WTC11 (cell line): ENCODE results near the gene ISOC2. TPM values are rescaled to one million over a fixed set of nuclear protein-coding genes. Genes with fewer than 3 reads are reported as not detected.

Source experiments
- ATAC-seq: fragments of 200-7000 bp; cut with Tn5 transposase; 2 replicates; pipeline ENCODE4 v1.10.0; 2021; ENCODE audit warnings: mild to moderate bottlenecking, moderate library complexity
- CTCF ChIA-PET: fragments of 300-600 bp; sonication (Branson Sonifier 250); formaldehyde crosslinking; loops from one replicate; lab custom pipeline; 2021; ENCODE audit warnings: antibody characterized with exemption; lab: Charles Lee
- POLR2A ChIA-PET: fragments of 350-600 bp; sonication (Branson Sonifier 250); formaldehyde crosslinking; loops from one replicate; lab custom pipeline; 2021; ENCODE audit warnings: antibody characterized with exemption; lab: Charles Lee
- DNase-seq: peaks from one replicate; pipeline ENCODE4 v3.0.0; 2021; ENCODE audit warnings: low spot score
- H3K27ac Mint-ChIP-seq: 2 replicates; pipeline ENCODE4 v1.8.0; 2021; ENCODE audit warnings: mixed read lengths
- H3K27me3 Mint-ChIP-seq: 2 replicates; pipeline ENCODE4 v1.8.0; 2021; ENCODE audit warnings: low read depth, mild to moderate bottlenecking, moderate library complexity, mixed read lengths
- H3K36me3 Mint-ChIP-seq: 2 replicates; pipeline ENCODE4 v1.8.0; 2021; ENCODE audit warnings: mixed read lengths
- H3K4me1 Mint-ChIP-seq: 2 replicates; pipeline ENCODE4 v1.8.0; 2022; ENCODE audit warnings: mixed read lengths
- H3K4me3 Mint-ChIP-seq: 2 replicates; pipeline ENCODE4 v1.8.0; 2021; ENCODE audit warnings: mild to moderate bottlenecking, moderate library complexity, mixed read lengths
- H3K9me3 Mint-ChIP-seq: 2 replicates; pipeline ENCODE4 v1.8.0; 2021; ENCODE audit warnings: mixed read lengths
- ELF4 ChIP-seq: sonication (generic); formaldehyde crosslinking; IDR thresholded peaks from 2 replicates; pipeline ENCODE4 v1.8.1; 2022; ENCODE audit warnings: low read depth, mild to moderate bottlenecking, moderate library complexity, missing genetic modification reagents
- ESRRA ChIP-seq: sonication (generic); formaldehyde crosslinking; IDR thresholded peaks from 2 replicates; pipeline ENCODE4 v1.8.1; 2022; ENCODE audit warnings: mild to moderate bottlenecking, missing genetic modification reagents, borderline replicate concordance
- ETV6 ChIP-seq: sonication (generic); formaldehyde crosslinking; IDR thresholded peaks from 2 replicates; pipeline ENCODE4 v1.8.1; 2022; ENCODE audit warnings: mild to moderate bottlenecking, missing genetic modification reagents
- KAT7 ChIP-seq: sonication (generic); formaldehyde crosslinking; IDR thresholded peaks from 2 replicates; pipeline ENCODE4 v1.8.1; 2023; ENCODE audit warnings: missing genetic modification reagents, mild to moderate bottlenecking, borderline replicate concordance
- MXD4 ChIP-seq: fragments of 250-450 bp; sonication (Bioruptor Pico); IDR thresholded peaks from 2 replicates; pipeline ENCODE4 v1.8.0; 2021; ENCODE audit warnings: mild to moderate bottlenecking, moderate library complexity, borderline replicate concordance
- NFE2L1 ChIP-seq: sonication (generic); formaldehyde crosslinking; IDR thresholded peaks from 2 replicates; pipeline ENCODE4 v1.8.1; 2023; ENCODE audit warnings: missing genetic modification reagents
- SMAD4 ChIP-seq: sonication (generic); formaldehyde crosslinking; IDR thresholded peaks from 2 replicates; pipeline ENCODE4 v1.8.0; 2022; ENCODE audit warnings: mild to moderate bottlenecking, missing genetic modification reagents
- ZNF219 ChIP-seq: sonication (generic); formaldehyde crosslinking; IDR thresholded peaks from 2 replicates; pipeline ENCODE4 v1.8.0; 2023; ENCODE audit warnings: missing genetic modification reagents, mild to moderate bottlenecking, borderline replicate concordance
- ZNF232 ChIP-seq: sonication (generic); formaldehyde crosslinking; IDR thresholded peaks from 2 replicates; pipeline ENCODE4 v1.8.0; 2022; ENCODE audit warnings: mild to moderate bottlenecking, missing genetic modification reagents
- ZNF423 ChIP-seq: fragments of 250-450 bp; sonication (Bioruptor Pico); IDR thresholded peaks from 2 replicates; pipeline ENCODE4 v2.1.2; 2022; ENCODE audit warnings: mild to moderate bottlenecking, moderate library complexity
- total RNA-seq: library from RNA; stranded (reverse); gene quantifications from 3 replicates; pipeline ENCODE4 v1.2.3, GENCODE V29; 2021
- TF ChIP-seq, protein P1 (sequence below): fragments of 250-450 bp; sonication (Bioruptor Pico); conservative IDR thresholded peaks from 2 replicates; pipeline ENCODE4 v1.9.0; 2021; ENCODE audit warnings: mild to moderate bottlenecking
- TF ChIP-seq, protein P2 (sequence below): fragments of 250-450 bp; sonication (Bioruptor Pico); IDR thresholded peaks from 2 replicates; pipeline ENCODE4 v1.9.0; 2021; ENCODE audit warnings: mild to moderate bottlenecking
- TF ChIP-seq, protein P3 (sequence below): fragments of 250-450 bp; sonication (Bioruptor Pico); IDR thresholded peaks from 2 replicates; pipeline ENCODE4 v1.8.0; 2021; ENCODE audit warnings: mild to moderate bottlenecking
- TF ChIP-seq, protein P4 (sequence below): fragments of 250-450 bp; sonication (Bioruptor Pico); IDR thresholded peaks from 2 replicates; pipeline ENCODE4 v1.9.0; 2021; ENCODE audit warnings: mild to moderate bottlenecking, borderline replicate concordance
- TF ChIP-seq, protein P5 (sequence below): sonication (generic); formaldehyde crosslinking; IDR thresholded peaks from 2 replicates; pipeline ENCODE4 v1.8.1; 2022; ENCODE audit warnings: mild to moderate bottlenecking, missing genetic modification reagents, moderate library complexity, borderline replicate concordance
- TF ChIP-seq, protein P6 (sequence below): sonication (generic); formaldehyde crosslinking; IDR thresholded peaks from 2 replicates; pipeline ENCODE4 v1.8.0; 2023; ENCODE audit warnings: missing genetic modification reagents, mild to moderate bottlenecking, borderline replicate concordance
- TF ChIP-seq, protein P7 (sequence below): sonication (generic); formaldehyde crosslinking; IDR thresholded peaks from 2 replicates; pipeline ENCODE4 v1.8.0; 2022; ENCODE audit warnings: missing genetic modification reagents

Gene ISOC2
- total RNA-seq, 1 experiment from 2014 or later = 96.3 TPM

DNA sequence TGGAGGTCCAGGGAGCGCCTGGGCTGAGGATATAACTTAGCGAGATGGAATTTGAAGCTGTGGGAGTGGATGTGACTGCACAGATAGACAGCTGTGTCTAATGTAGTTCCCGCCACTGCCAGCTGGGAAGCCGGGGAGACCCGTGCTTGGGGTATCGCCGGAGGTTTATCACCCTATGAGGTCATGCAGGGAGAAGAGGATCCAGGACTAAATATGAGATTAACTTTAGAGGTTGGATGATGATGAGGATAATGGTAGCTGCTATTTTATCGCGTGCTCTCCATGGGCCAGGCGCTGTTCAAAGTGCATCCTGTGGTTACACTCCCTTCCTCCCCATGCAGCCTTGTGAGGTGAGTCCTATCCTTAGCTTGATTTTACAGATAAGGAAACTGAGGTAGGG, 46.7 kb upstream of the ISOC2 start:
- DNase-seq (no peak), ATAC-seq (no peak)
- H3K4me1 Mint-ChIP-seq = no peaks in the 10 kb centered on the region
- ChIA-PET POLR2A (no interaction called here), CTCF (interaction anchor here (0.5 to 1.6 kb wide), 4 partner anchors 26 to 123 kb away, joined by 4 to 10 read pairs (median 4); partner anchors contain the start of gene ISOC2)
- no peak overlapping the region for H3K27ac Mint-ChIP-seq
- H3K9me3 Mint-ChIP-seq = peaks cover 13% of the 10 kb centered on the region
- H3K36me3 Mint-ChIP-seq = peaks cover 6% of the 10 kb centered on the region
- TF ChIP-seq ZNF219 (CRISPR knock-in tag) (no peak), NFE2L1 (CRISPR knock-in tag) (no peak), SMAD4 (CRISPR knock-in tag) (no peak), ETV6 (no peak), MXD4 (no peak), KAT7 (CRISPR knock-in tag) (no peak)
- TF ChIP-seq, protein P1, sequence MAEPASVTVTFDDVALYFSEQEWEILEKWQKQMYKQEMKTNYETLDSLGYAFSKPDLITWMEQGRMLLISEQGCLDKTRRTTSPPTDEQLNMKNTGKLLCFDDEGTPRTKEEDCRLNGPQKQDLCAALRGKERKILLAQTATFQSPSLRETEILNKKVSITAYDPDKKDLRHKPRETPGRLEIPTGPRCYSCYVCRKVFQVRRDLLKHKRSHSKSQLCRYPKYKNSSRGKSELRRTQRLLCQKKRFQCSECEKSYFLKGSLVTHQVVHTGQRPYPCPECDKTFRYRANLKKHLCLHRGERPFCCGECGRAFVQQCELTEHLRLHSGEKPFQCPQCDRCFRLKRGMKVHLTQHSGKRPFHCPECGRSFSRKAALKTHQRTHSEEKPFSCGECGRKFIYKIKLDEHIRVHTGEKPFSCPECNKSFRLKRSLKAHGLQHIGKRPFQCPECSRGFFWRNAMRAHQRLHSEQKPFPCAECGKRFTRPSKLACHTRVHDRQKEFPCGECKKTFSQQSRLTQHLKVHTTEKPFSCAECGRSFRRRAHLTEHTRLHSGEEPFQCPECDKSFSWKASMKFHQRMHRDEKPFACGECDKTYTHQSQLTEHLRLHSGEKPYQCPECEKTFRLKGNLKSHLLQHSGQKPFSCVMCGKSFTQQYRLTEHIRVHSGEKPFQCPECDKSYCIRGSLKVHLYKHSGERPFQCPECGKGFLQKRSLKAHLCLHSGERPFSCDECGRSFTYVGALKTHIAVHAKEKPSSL (CRISPR knock-in tag) = no peak
- TF ChIP-seq, protein P2, sequence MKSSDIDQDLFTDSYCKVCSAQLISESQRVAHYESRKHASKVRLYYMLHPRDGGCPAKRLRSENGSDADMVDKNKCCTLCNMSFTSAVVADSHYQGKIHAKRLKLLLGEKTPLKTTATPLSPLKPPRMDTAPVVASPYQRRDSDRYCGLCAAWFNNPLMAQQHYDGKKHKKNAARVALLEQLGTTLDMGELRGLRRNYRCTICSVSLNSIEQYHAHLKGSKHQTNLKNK (CRISPR knock-in tag) = no peak
- TF ChIP-seq, protein P3, sequence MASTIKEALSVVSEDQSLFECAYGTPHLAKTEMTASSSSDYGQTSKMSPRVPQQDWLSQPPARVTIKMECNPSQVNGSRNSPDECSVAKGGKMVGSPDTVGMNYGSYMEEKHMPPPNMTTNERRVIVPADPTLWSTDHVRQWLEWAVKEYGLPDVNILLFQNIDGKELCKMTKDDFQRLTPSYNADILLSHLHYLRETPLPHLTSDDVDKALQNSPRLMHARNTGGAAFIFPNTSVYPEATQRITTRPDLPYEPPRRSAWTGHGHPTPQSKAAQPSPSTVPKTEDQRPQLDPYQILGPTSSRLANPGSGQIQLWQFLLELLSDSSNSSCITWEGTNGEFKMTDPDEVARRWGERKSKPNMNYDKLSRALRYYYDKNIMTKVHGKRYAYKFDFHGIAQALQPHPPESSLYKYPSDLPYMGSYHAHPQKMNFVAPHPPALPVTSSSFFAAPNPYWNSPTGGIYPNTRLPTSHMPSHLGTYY = no peak
- H3K4me3 Mint-ChIP-seq = no peak overlapping the region
- peaks cover 69% of the 10 kb centered on the region for H3K27me3 Mint-ChIP-seq

DNA sequence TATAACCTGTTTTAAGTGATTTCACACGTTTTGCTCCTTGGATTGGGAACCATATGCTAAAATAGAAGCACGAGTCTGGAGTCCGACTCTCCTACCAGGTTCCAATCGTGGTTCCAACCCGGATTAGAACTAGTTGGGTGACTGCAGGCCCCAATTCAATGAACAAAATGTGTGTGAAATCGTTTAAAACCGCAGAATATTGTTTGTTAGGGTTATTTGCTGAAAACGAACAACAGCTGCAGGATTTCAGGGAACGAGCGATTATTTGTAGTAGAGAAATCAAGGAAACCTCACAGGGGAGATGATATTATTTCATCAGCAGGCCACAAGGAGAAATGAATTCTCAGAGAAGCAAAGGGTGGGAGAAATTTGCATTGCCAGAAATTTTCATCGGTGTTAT, 43.5 kb upstream of the ISOC2 start:
- peaks cover 19% of the 10 kb centered on the region for H3K9me3 Mint-ChIP-seq
- DNase-seq (no peak), ATAC-seq (no peak)
- no peaks in the 10 kb centered on the region for H3K4me1 Mint-ChIP-seq
- H3K27me3 Mint-ChIP-seq = peaks cover 80% of the 10 kb centered on the region
- no peak overlapping the region for H3K27ac Mint-ChIP-seq
- ChIA-PET CTCF (interaction anchor here (1.1 to 2.9 kb wide), 15 partner anchors 9 to 364 kb away, joined by 3 to 96 read pairs (median 12); partner anchors contain the start of genes ISOC2, NAT14, SSC5D and ZNF628), POLR2A (no interaction called here)
- no peak overlapping the region for H3K4me3 Mint-ChIP-seq
- peaks cover 7% of the 10 kb centered on the region for H3K36me3 Mint-ChIP-seq
- no peak for TF ChIP-seq ESRRA
- no peak for TF ChIP-seq KAT7 (CRISPR knock-in tag)
- TF ChIP-seq, protein P4, sequence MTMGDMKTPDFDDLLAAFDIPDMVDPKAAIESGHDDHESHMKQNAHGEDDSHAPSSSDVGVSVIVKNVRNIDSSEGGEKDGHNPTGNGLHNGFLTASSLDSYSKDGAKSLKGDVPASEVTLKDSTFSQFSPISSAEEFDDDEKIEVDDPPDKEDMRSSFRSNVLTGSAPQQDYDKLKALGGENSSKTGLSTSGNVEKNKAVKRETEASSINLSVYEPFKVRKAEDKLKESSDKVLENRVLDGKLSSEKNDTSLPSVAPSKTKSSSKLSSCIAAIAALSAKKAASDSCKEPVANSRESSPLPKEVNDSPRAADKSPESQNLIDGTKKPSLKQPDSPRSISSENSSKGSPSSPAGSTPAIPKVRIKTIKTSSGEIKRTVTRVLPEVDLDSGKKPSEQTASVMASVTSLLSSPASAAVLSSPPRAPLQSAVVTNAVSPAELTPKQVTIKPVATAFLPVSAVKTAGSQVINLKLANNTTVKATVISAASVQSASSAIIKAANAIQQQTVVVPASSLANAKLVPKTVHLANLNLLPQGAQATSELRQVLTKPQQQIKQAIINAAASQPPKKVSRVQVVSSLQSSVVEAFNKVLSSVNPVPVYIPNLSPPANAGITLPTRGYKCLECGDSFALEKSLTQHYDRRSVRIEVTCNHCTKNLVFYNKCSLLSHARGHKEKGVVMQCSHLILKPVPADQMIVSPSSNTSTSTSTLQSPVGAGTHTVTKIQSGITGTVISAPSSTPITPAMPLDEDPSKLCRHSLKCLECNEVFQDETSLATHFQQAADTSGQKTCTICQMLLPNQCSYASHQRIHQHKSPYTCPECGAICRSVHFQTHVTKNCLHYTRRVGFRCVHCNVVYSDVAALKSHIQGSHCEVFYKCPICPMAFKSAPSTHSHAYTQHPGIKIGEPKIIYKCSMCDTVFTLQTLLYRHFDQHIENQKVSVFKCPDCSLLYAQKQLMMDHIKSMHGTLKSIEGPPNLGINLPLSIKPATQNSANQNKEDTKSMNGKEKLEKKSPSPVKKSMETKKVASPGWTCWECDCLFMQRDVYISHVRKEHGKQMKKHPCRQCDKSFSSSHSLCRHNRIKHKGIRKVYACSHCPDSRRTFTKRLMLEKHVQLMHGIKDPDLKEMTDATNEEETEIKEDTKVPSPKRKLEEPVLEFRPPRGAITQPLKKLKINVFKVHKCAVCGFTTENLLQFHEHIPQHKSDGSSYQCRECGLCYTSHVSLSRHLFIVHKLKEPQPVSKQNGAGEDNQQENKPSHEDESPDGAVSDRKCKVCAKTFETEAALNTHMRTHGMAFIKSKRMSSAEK (CRISPR knock-in tag) = no peak
- TF ChIP-seq, protein P5, sequence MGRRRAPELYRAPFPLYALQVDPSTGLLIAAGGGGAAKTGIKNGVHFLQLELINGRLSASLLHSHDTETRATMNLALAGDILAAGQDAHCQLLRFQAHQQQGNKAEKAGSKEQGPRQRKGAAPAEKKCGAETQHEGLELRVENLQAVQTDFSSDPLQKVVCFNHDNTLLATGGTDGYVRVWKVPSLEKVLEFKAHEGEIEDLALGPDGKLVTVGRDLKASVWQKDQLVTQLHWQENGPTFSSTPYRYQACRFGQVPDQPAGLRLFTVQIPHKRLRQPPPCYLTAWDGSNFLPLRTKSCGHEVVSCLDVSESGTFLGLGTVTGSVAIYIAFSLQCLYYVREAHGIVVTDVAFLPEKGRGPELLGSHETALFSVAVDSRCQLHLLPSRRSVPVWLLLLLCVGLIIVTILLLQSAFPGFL = no peak
- TF ChIP-seq, protein P6, sequence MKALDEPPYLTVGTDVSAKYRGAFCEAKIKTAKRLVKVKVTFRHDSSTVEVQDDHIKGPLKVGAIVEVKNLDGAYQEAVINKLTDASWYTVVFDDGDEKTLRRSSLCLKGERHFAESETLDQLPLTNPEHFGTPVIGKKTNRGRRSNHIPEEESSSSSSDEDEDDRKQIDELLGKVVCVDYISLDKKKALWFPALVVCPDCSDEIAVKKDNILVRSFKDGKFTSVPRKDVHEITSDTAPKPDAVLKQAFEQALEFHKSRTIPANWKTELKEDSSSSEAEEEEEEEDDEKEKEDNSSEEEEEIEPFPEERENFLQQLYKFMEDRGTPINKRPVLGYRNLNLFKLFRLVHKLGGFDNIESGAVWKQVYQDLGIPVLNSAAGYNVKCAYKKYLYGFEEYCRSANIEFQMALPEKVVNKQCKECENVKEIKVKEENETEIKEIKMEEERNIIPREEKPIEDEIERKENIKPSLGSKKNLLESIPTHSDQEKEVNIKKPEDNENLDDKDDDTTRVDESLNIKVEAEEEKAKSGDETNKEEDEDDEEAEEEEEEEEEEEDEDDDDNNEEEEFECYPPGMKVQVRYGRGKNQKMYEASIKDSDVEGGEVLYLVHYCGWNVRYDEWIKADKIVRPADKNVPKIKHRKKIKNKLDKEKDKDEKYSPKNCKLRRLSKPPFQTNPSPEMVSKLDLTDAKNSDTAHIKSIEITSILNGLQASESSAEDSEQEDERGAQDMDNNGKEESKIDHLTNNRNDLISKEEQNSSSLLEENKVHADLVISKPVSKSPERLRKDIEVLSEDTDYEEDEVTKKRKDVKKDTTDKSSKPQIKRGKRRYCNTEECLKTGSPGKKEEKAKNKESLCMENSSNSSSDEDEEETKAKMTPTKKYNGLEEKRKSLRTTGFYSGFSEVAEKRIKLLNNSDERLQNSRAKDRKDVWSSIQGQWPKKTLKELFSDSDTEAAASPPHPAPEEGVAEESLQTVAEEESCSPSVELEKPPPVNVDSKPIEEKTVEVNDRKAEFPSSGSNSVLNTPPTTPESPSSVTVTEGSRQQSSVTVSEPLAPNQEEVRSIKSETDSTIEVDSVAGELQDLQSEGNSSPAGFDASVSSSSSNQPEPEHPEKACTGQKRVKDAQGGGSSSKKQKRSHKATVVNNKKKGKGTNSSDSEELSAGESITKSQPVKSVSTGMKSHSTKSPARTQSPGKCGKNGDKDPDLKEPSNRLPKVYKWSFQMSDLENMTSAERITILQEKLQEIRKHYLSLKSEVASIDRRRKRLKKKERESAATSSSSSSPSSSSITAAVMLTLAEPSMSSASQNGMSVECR (CRISPR knock-in tag) = no peak
- TF ChIP-seq ELF4 (CRISPR knock-in tag) = no peak
- TF ChIP-seq ZNF423 (CRISPR knock-in tag) = no peak
- no peak for TF ChIP-seq ZNF232 (CRISPR knock-in tag)
- TF ChIP-seq, protein P7, sequence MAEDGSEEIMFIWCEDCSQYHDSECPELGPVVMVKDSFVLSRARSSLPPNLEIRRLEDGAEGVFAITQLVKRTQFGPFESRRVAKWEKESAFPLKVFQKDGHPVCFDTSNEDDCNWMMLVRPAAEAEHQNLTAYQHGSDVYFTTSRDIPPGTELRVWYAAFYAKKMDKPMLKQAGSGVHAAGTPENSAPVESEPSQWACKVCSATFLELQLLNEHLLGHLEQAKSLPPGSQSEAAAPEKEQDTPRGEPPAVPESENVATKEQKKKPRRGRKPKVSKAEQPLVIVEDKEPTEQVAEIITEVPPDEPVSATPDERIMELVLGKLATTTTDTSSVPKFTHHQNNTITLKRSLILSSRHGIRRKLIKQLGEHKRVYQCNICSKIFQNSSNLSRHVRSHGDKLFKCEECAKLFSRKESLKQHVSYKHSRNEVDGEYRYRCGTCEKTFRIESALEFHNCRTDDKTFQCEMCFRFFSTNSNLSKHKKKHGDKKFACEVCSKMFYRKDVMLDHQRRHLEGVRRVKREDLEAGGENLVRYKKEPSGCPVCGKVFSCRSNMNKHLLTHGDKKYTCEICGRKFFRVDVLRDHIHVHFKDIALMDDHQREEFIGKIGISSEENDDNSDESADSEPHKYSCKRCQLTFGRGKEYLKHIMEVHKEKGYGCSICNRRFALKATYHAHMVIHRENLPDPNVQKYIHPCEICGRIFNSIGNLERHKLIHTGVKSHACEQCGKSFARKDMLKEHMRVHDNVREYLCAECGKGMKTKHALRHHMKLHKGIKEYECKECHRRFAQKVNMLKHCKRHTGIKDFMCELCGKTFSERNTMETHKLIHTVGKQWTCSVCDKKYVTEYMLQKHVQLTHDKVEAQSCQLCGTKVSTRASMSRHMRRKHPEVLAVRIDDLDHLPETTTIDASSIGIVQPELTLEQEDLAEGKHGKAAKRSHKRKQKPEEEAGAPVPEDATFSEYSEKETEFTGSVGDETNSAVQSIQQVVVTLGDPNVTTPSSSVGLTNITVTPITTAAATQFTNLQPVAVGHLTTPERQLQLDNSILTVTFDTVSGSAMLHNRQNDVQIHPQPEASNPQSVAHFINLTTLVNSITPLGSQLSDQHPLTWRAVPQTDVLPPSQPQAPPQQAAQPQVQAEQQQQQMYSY (CRISPR knock-in tag) = no peak
